WTC11 (cell line): ENCODE measurements around the gene ADD1. TPM values are rescaled to one million over a fixed set of nuclear protein-coding genes. Genes with fewer than 3 reads are reported as not detected.

ENCODE experiments used
- ATAC-seq: fragments of 200-7000 bp; cut with Tn5 transposase; 2 replicates; pipeline ENCODE4 v1.10.0; 2021; ENCODE audit warnings: mild to moderate bottlenecking, moderate library complexity
- CTCF ChIA-PET: fragments of 300-600 bp; sonication (Branson Sonifier 250); formaldehyde crosslinking; loops from one replicate; lab custom pipeline; 2021; ENCODE audit warnings: antibody characterized with exemption; lab: Charles Lee
- POLR2A ChIA-PET: fragments of 350-600 bp; sonication (Branson Sonifier 250); formaldehyde crosslinking; loops from one replicate; lab custom pipeline; 2021; ENCODE audit warnings: antibody characterized with exemption; lab: Charles Lee
- DNase-seq: peaks from one replicate; pipeline ENCODE4 v3.0.0; 2021; ENCODE audit warnings: low spot score
- H3K27ac Mint-ChIP-seq: 2 replicates; pipeline ENCODE4 v1.8.0; 2021; ENCODE audit warnings: mixed read lengths
- H3K27me3 Mint-ChIP-seq: 2 replicates; pipeline ENCODE4 v1.8.0; 2021; ENCODE audit warnings: low read depth, mild to moderate bottlenecking, moderate library complexity, mixed read lengths
- H3K36me3 Mint-ChIP-seq: 2 replicates; pipeline ENCODE4 v1.8.0; 2021; ENCODE audit warnings: mixed read lengths
- H3K4me1 Mint-ChIP-seq: 2 replicates; pipeline ENCODE4 v1.8.0; 2022; ENCODE audit warnings: mixed read lengths
- H3K4me3 Mint-ChIP-seq: 2 replicates; pipeline ENCODE4 v1.8.0; 2021; ENCODE audit warnings: mild to moderate bottlenecking, moderate library complexity, mixed read lengths
- H3K9me3 Mint-ChIP-seq: 2 replicates; pipeline ENCODE4 v1.8.0; 2021; ENCODE audit warnings: mixed read lengths
- CREB1 ChIP-seq: sonication (generic); formaldehyde crosslinking; IDR thresholded peaks from 2 replicates; pipeline ENCODE4 v1.8.0; 2023; ENCODE audit warnings: mild to moderate bottlenecking, missing genetic modification reagents
- EMX1 ChIP-seq: fragments of 250-450 bp; sonication (Bioruptor Pico); IDR thresholded peaks from 2 replicates; pipeline ENCODE4 v1.8.0; 2021; ENCODE audit warnings: mild to moderate bottlenecking
- ETV6 ChIP-seq: sonication (generic); formaldehyde crosslinking; IDR thresholded peaks from 2 replicates; pipeline ENCODE4 v1.8.1; 2022; ENCODE audit warnings: mild to moderate bottlenecking, missing genetic modification reagents
- FOXK1 ChIP-seq: sonication (generic); formaldehyde crosslinking; IDR thresholded peaks from 2 replicates; pipeline ENCODE4 v1.8.0; 2022; ENCODE audit warnings: mild to moderate bottlenecking, moderate library complexity, missing genetic modification reagents
- NR1H2 ChIP-seq: sonication (generic); formaldehyde crosslinking; IDR thresholded peaks from 2 replicates; pipeline ENCODE4 v1.9.0; 2021; ENCODE audit warnings: mild to moderate bottlenecking, moderate library complexity, missing genetic modification reagents
- PRRX2 ChIP-seq: fragments of 250-450 bp; sonication (Bioruptor Pico); IDR thresholded peaks from 2 replicates; pipeline ENCODE4 v1.8.0; 2021; ENCODE audit warnings: mild to moderate bottlenecking
- SMAD3 ChIP-seq: sonication (generic); formaldehyde crosslinking; IDR thresholded peaks from 2 replicates; pipeline ENCODE4 v1.8.0; 2022; ENCODE audit warnings: missing genetic modification reagents, mild to moderate bottlenecking, borderline replicate concordance
- TEAD1 ChIP-seq: sonication (generic); formaldehyde crosslinking; IDR thresholded peaks from 2 replicates; pipeline ENCODE4 v1.8.0; 2022; ENCODE audit warnings: mild to moderate bottlenecking, missing genetic modification reagents
- ZBTB21 ChIP-seq: sonication (generic); formaldehyde crosslinking; IDR thresholded peaks from 2 replicates; pipeline ENCODE4 v1.8.1; 2023; ENCODE audit warnings: mild to moderate bottlenecking, missing genetic modification reagents, borderline replicate concordance
- total RNA-seq: library from RNA; stranded (reverse); gene quantifications from 3 replicates; pipeline ENCODE4 v1.2.3, GENCODE V29; 2021
- TF ChIP-seq, protein P1 (sequence below): sonication (generic); formaldehyde crosslinking; IDR thresholded peaks from 2 replicates; pipeline ENCODE4 v1.8.1; 2022; ENCODE audit warnings: missing genetic modification reagents, borderline replicate concordance
- TF ChIP-seq, protein P2 (sequence below): fragments of 250-450 bp; sonication (Bioruptor Pico); IDR thresholded peaks from 2 replicates; pipeline ENCODE4 v1.9.0; 2021; ENCODE audit warnings: mild to moderate bottlenecking
- TF ChIP-seq, protein P3 (sequence below): sonication (generic); formaldehyde crosslinking; IDR thresholded peaks from 2 replicates; pipeline ENCODE4 v1.8.1; 2022; ENCODE audit warnings: low read depth, missing genetic modification reagents, borderline replicate concordance
- TF ChIP-seq, protein P4 (sequence below): sonication (generic); formaldehyde crosslinking; IDR thresholded peaks from 2 replicates; pipeline ENCODE4 v1.8.0; 2023; ENCODE audit warnings: missing genetic modification reagents
- TF ChIP-seq, protein P5 (sequence below): sonication (generic); formaldehyde crosslinking; IDR thresholded peaks from 2 replicates; pipeline ENCODE4 v1.8.1; 2022; ENCODE audit warnings: mild to moderate bottlenecking, missing genetic modification reagents, moderate library complexity, borderline replicate concordance
- TF ChIP-seq, protein P6 (sequence below): sonication (generic); formaldehyde crosslinking; IDR thresholded peaks from 2 replicates; pipeline ENCODE4 v1.8.1; 2023; ENCODE audit warnings: mild to moderate bottlenecking, missing genetic modification reagents, borderline replicate concordance
- TF ChIP-seq, protein P7 (sequence below): fragments of 250-450 bp; sonication (Bioruptor Pico); IDR thresholded peaks from 2 replicates; pipeline ENCODE4 v1.9.0; 2021; ENCODE audit warnings: mild to moderate bottlenecking, borderline replicate concordance
- TF ChIP-seq, protein P8 (sequence below): sonication (generic); formaldehyde crosslinking; IDR thresholded peaks from 2 replicates; pipeline ENCODE4 v1.8.0; 2022; ENCODE audit warnings: mild to moderate bottlenecking, missing genetic modification reagents
- TF ChIP-seq, protein P9 (sequence below): sonication (generic); formaldehyde crosslinking; IDR thresholded peaks from 2 replicates; pipeline ENCODE4 v1.8.1; 2022; ENCODE audit warnings: mild to moderate bottlenecking, moderate library complexity, missing genetic modification reagents

Gene ADD1
- total RNA-seq, 1 experiment from 2014 or later, result 178 TPM

DNA sequence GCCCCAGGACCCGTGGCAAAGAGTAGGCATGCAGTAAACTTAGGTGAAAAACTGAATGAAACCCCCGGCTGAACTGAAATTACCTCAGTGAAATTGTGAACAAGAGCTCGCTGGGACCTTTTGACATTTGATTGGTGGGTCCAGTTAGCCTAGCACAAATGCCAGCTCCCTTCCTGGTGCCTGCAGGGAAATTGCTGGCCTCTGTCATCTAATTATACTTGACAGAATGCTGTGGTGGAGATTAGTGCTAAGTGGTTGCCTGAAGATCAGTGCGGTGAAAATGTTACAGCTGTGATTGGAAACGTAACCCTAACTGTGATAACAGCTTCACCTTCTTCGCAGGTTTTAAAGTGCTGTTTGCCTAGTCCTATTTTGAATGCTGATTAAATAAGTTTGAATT, 43.0 kb downstream of the ADD1 start:
- DNase-seq, result no peak
- no peak overlapping the region for H3K4me3 Mint-ChIP-seq
- POLR2A ChIA-PET, result no interaction called here
- ATAC-seq, result no peak
- no peaks in the 10 kb centered on the region for H3K27me3 Mint-ChIP-seq
- H3K4me1 Mint-ChIP-seq, result peaks cover 17% of the 10 kb centered on the region
- no peaks in the 10 kb centered on the region for H3K9me3 Mint-ChIP-seq
- CTCF ChIA-PET, result interaction anchor here (0.9 kb wide), 1 partner anchor 24 kb away, joined by 3 read pairs; no protein-coding TSS in a partner anchor
- no peak overlapping the region for H3K27ac Mint-ChIP-seq
- peaks cover 42% of the 10 kb centered on the region for H3K36me3 Mint-ChIP-seq
- TF ChIP-seq EMX1 (CRISPR knock-in tag) (no peak), CREB1 (CRISPR knock-in tag) (no peak), FOXK1 (CRISPR knock-in tag) (no peak), NR1H2 (CRISPR knock-in tag) (no peak), ZBTB21 (CRISPR knock-in tag) (no peak), TEAD1 (CRISPR knock-in tag) (no peak), SMAD3 (no peak), ETV6 (CRISPR knock-in tag) (no peak), PRRX2 (CRISPR knock-in tag) (no peak)
- TF ChIP-seq, protein P1, sequence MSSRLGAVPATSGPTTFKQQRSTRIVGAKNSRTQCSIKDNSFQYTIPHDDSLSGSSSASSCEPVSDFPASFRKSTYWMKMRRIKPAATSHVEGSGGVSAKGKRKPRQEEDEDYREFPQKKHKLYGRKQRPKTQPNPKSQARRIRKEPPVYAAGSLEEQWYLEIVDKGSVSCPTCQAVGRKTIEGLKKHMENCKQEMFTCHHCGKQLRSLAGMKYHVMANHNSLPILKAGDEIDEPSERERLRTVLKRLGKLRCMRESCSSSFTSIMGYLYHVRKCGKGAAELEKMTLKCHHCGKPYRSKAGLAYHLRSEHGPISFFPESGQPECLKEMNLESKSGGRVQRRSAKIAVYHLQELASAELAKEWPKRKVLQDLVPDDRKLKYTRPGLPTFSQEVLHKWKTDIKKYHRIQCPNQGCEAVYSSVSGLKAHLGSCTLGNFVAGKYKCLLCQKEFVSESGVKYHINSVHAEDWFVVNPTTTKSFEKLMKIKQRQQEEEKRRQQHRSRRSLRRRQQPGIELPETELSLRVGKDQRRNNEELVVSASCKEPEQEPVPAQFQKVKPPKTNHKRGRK (CRISPR knock-in tag), result no peak
- TF ChIP-seq, protein P2, sequence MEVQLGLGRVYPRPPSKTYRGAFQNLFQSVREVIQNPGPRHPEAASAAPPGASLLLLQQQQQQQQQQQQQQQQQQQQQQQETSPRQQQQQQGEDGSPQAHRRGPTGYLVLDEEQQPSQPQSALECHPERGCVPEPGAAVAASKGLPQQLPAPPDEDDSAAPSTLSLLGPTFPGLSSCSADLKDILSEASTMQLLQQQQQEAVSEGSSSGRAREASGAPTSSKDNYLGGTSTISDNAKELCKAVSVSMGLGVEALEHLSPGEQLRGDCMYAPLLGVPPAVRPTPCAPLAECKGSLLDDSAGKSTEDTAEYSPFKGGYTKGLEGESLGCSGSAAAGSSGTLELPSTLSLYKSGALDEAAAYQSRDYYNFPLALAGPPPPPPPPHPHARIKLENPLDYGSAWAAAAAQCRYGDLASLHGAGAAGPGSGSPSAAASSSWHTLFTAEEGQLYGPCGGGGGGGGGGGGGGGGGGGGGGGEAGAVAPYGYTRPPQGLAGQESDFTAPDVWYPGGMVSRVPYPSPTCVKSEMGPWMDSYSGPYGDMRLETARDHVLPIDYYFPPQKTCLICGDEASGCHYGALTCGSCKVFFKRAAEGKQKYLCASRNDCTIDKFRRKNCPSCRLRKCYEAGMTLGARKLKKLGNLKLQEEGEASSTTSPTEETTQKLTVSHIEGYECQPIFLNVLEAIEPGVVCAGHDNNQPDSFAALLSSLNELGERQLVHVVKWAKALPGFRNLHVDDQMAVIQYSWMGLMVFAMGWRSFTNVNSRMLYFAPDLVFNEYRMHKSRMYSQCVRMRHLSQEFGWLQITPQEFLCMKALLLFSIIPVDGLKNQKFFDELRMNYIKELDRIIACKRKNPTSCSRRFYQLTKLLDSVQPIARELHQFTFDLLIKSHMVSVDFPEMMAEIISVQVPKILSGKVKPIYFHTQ (CRISPR knock-in tag), result no peak
- TF ChIP-seq, protein P3, sequence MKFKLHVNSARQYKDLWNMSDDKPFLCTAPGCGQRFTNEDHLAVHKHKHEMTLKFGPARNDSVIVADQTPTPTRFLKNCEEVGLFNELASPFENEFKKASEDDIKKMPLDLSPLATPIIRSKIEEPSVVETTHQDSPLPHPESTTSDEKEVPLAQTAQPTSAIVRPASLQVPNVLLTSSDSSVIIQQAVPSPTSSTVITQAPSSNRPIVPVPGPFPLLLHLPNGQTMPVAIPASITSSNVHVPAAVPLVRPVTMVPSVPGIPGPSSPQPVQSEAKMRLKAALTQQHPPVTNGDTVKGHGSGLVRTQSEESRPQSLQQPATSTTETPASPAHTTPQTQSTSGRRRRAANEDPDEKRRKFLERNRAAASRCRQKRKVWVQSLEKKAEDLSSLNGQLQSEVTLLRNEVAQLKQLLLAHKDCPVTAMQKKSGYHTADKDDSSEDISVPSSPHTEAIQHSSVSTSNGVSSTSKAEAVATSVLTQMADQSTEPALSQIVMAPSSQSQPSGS (CRISPR knock-in tag), result no peak
- TF ChIP-seq, protein P4, sequence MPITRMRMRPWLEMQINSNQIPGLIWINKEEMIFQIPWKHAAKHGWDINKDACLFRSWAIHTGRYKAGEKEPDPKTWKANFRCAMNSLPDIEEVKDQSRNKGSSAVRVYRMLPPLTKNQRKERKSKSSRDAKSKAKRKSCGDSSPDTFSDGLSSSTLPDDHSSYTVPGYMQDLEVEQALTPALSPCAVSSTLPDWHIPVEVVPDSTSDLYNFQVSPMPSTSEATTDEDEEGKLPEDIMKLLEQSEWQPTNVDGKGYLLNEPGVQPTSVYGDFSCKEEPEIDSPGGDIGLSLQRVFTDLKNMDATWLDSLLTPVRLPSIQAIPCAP (CRISPR knock-in tag), result no peak
- TF ChIP-seq, protein P5, sequence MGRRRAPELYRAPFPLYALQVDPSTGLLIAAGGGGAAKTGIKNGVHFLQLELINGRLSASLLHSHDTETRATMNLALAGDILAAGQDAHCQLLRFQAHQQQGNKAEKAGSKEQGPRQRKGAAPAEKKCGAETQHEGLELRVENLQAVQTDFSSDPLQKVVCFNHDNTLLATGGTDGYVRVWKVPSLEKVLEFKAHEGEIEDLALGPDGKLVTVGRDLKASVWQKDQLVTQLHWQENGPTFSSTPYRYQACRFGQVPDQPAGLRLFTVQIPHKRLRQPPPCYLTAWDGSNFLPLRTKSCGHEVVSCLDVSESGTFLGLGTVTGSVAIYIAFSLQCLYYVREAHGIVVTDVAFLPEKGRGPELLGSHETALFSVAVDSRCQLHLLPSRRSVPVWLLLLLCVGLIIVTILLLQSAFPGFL (CRISPR knock-in tag), result no peak
- TF ChIP-seq, protein P6, sequence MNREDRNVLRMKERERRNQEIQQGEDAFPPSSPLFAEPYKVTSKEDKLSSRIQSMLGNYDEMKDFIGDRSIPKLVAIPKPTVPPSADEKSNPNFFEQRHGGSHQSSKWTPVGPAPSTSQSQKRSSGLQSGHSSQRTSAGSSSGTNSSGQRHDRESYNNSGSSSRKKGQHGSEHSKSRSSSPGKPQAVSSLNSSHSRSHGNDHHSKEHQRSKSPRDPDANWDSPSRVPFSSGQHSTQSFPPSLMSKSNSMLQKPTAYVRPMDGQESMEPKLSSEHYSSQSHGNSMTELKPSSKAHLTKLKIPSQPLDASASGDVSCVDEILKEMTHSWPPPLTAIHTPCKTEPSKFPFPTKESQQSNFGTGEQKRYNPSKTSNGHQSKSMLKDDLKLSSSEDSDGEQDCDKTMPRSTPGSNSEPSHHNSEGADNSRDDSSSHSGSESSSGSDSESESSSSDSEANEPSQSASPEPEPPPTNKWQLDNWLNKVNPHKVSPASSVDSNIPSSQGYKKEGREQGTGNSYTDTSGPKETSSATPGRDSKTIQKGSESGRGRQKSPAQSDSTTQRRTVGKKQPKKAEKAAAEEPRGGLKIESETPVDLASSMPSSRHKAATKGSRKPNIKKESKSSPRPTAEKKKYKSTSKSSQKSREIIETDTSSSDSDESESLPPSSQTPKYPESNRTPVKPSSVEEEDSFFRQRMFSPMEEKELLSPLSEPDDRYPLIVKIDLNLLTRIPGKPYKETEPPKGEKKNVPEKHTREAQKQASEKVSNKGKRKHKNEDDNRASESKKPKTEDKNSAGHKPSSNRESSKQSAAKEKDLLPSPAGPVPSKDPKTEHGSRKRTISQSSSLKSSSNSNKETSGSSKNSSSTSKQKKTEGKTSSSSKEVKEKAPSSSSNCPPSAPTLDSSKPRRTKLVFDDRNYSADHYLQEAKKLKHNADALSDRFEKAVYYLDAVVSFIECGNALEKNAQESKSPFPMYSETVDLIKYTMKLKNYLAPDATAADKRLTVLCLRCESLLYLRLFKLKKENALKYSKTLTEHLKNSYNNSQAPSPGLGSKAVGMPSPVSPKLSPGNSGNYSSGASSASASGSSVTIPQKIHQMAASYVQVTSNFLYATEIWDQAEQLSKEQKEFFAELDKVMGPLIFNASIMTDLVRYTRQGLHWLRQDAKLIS (CRISPR knock-in tag), result no peak
- TF ChIP-seq, protein P7, sequence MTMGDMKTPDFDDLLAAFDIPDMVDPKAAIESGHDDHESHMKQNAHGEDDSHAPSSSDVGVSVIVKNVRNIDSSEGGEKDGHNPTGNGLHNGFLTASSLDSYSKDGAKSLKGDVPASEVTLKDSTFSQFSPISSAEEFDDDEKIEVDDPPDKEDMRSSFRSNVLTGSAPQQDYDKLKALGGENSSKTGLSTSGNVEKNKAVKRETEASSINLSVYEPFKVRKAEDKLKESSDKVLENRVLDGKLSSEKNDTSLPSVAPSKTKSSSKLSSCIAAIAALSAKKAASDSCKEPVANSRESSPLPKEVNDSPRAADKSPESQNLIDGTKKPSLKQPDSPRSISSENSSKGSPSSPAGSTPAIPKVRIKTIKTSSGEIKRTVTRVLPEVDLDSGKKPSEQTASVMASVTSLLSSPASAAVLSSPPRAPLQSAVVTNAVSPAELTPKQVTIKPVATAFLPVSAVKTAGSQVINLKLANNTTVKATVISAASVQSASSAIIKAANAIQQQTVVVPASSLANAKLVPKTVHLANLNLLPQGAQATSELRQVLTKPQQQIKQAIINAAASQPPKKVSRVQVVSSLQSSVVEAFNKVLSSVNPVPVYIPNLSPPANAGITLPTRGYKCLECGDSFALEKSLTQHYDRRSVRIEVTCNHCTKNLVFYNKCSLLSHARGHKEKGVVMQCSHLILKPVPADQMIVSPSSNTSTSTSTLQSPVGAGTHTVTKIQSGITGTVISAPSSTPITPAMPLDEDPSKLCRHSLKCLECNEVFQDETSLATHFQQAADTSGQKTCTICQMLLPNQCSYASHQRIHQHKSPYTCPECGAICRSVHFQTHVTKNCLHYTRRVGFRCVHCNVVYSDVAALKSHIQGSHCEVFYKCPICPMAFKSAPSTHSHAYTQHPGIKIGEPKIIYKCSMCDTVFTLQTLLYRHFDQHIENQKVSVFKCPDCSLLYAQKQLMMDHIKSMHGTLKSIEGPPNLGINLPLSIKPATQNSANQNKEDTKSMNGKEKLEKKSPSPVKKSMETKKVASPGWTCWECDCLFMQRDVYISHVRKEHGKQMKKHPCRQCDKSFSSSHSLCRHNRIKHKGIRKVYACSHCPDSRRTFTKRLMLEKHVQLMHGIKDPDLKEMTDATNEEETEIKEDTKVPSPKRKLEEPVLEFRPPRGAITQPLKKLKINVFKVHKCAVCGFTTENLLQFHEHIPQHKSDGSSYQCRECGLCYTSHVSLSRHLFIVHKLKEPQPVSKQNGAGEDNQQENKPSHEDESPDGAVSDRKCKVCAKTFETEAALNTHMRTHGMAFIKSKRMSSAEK (CRISPR knock-in tag), result no peak
- TF ChIP-seq, protein P8, sequence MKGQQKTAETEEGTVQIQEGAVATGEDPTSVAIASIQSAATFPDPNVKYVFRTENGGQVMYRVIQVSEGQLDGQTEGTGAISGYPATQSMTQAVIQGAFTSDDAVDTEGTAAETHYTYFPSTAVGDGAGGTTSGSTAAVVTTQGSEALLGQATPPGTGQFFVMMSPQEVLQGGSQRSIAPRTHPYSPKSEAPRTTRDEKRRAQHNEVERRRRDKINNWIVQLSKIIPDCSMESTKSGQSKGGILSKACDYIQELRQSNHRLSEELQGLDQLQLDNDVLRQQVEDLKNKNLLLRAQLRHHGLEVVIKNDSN (CRISPR knock-in tag), result no peak
- TF ChIP-seq, protein P9, sequence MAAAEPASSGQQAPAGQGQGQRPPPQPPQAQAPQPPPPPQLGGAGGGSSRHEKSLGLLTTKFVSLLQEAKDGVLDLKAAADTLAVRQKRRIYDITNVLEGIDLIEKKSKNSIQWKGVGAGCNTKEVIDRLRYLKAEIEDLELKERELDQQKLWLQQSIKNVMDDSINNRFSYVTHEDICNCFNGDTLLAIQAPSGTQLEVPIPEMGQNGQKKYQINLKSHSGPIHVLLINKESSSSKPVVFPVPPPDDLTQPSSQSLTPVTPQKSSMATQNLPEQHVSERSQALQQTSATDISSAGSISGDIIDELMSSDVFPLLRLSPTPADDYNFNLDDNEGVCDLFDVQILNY (CRISPR knock-in tag), result no peak
